K562 (cell line): ENCODE data around the gene OSGIN1. TPM values are rescaled to one million over a fixed set of nuclear protein-coding genes. Genes with fewer than 3 reads are reported as not detected.

Experiments used
- ATAC-seq: fragments of 200-7000 bp; cut with Tn5 transposase; 3 replicates; pipeline ENCODE4 v1.9.1; 2020; ENCODE audit warnings: moderate library complexity
- BruUV-seq: library from RNA; stranded (reverse); fragments of 400-500 nt; replicated peaks from 2 replicates; lab custom pipeline; 2021; lab: Mats Ljungman, UMichigan
- CTCF ChIA-PET: fragments of 300-600 bp; formaldehyde crosslinking; extraction: SDS; loops from one replicate; lab custom pipeline; 2021; ENCODE audit warnings: low intra/inter-chr PET ratio; lab: Yijun Ruan, JAX
- POLR2A ChIA-PET: fragments of 300-600, 350-650 bp; sonication (Branson Sonifier 250); formaldehyde crosslinking; extraction: SDS; loops from one replicate; lab custom pipeline; 2021; ENCODE audit warnings: antibody characterized with exemption, inconsistent platforms; lab: Yijun Ruan, JAX
- DNase-seq, 4 experiments: peaks; one replicate each; pipeline versions ENCODE4 v3.0.0 to v3.0.0-alpha.2; 2011 to 2018; ENCODE audit warnings: low spot score in 3 of 4, mixed read lengths in 3 of 4; ENCODE audit errors: extremely low read depth in 1 of 4
- FAIRE-seq: peaks from 2 replicates; lab custom pipeline; 2011; peaks lifted over from hg19 to GRCh38; lab: Jason Lieb, UNC
- H2AFZ ChIP-seq: 2 replicates; pipeline ENCODE4 v1.6.0; 2011; ENCODE audit warnings: low read depth, low read length, control low read depth, inconsistent platforms
- H3K27ac ChIP-seq: fragments of 200-600 bp; 3 replicates; pipeline ENCODE4 v1.8.0; 2011; ENCODE audit warnings: low read depth, mild to moderate bottlenecking, control low read depth, inconsistent platforms, low read length, moderate library complexity, mixed read lengths; ENCODE audit errors: extremely low read depth
- H3K27me3 ChIP-seq, 2 experiments: fragments of 300-600 bp in 1 of 2; 2 replicates in 1 of 2; 3 replicates in 1 of 2; pipeline versions ENCODE4 v1.6.0 to v1.8.0; 2011; ENCODE audit warnings: inconsistent platforms in 2 of 2, low read length in 2 of 2, mild to moderate bottlenecking in 1 of 2, mixed read lengths in 1 of 2, moderate library complexity in 1 of 2; ENCODE audit not compliant: control insufficient read depth in 2 of 2, insufficient read depth in 2 of 2
- H3K36me3 ChIP-seq: fragments of 300-600 bp; 3 replicates; pipeline ENCODE4 v1.8.0; 2011; ENCODE audit warnings: mild to moderate bottlenecking, low read length, inconsistent platforms; ENCODE audit not compliant: control insufficient read depth, insufficient read depth
- H3K4me1 ChIP-seq, 2 experiments: fragments of 200-600 bp in 1 of 2; replicated peaks in 1 of 2; 2 replicates in 1 of 2; 3 replicates in 1 of 2; pipeline versions ENCODE4 v1.5.1 to v1.8.0; 2011; ENCODE audit warnings: inconsistent platforms in 2 of 2, low read length in 2 of 2, mild to moderate bottlenecking in 1 of 2, mixed read lengths in 1 of 2, moderate library complexity in 1 of 2; ENCODE audit not compliant: control insufficient read depth in 2 of 2, insufficient read depth in 2 of 2
- H3K4me2 ChIP-seq: 2 replicates; pipeline ENCODE4 v1.6.1; 2011; ENCODE audit warnings: low read length, control low read depth, inconsistent platforms, mixed read lengths; ENCODE audit not compliant: insufficient read depth
- H3K4me3 ChIP-seq: fragments of 200-600 bp; sonication (generic), shearing (Covaris generic); 2 replicates; pipeline ENCODE4 v1.5.1; 2016; ENCODE audit warnings: control low read depth, inconsistent platforms
- H3K79me2 ChIP-seq: fragments of 200-600 bp; 3 replicates; pipeline ENCODE4 v1.8.0; 2011; ENCODE audit warnings: low read length, inconsistent platforms; ENCODE audit not compliant: control insufficient read depth, insufficient read depth
- H3K9ac ChIP-seq, 2 experiments: 2 replicates each; pipeline versions ENCODE4 v1.6.0 to v1.6.1; 2011; ENCODE audit warnings: low read depth in 2 of 2, low read length in 2 of 2, control low read depth in 1 of 2, inconsistent platforms in 1 of 2, mild to moderate bottlenecking in 1 of 2, mixed read lengths in 1 of 2; ENCODE audit not compliant: insufficient read depth in 1 of 2
- H3K9me1 ChIP-seq: one replicate; pipeline ENCODE4 v1.6.0; 2011; ENCODE audit warnings: inconsistent platforms, mild to moderate bottlenecking, low read length, moderate library complexity; ENCODE audit not compliant: control insufficient read depth, insufficient read depth
- H3K9me3 ChIP-seq: replicated peaks from 2 replicates; pipeline ENCODE4 v1.5.1; 2011; ENCODE audit warnings: low read depth, low read length, inconsistent platforms; ENCODE audit not compliant: control insufficient read depth, insufficient read depth
- H4K20me1 ChIP-seq: replicated peaks from 2 replicates; pipeline ENCODE4 v1.6.1; 2011; ENCODE audit warnings: low read length, inconsistent platforms, mixed read lengths; ENCODE audit not compliant: control insufficient read depth, insufficient read depth
- C11orf30 ChIP-seq: fragments of 450-650 bp; IDR thresholded peaks from 2 replicates; pipeline ENCODE4 v1.6.1; 2016; ENCODE audit warnings: low read depth, mild to moderate bottlenecking
- GTF2F1 ChIP-seq: IDR thresholded peaks from 2 replicates; pipeline ENCODE4 v1.6.1; 2011; ENCODE audit warnings: low read depth, low read length, improper control_type of control experiment
- MTA3 ChIP-seq: fragments of 450-650 bp; formaldehyde crosslinking; IDR thresholded peaks from 2 replicates; pipeline ENCODE4 v1.6.1; 2017; ENCODE audit warnings: mild to moderate bottlenecking, borderline replicate concordance
- POLR2G ChIP-seq: fragments of 200-400 bp; formaldehyde crosslinking; IDR thresholded peaks from 2 replicates; pipeline ENCODE4 v1.6.1; 2017; ENCODE audit warnings: low read depth, mild to moderate bottlenecking, antibody characterized with exemption, low read length, moderate library complexity
- ZBTB1 ChIP-seq: sonication (generic); formaldehyde crosslinking; IDR thresholded peaks from 2 replicates; pipeline ENCODE4 v1.8.1; 2023; ENCODE audit warnings: missing genetic modification reagents, low read depth, mild to moderate bottlenecking, borderline replicate concordance
- WGBS: fragments of 100-300 bp; shearing (Covaris generic); methylation state at CpG from one replicate; pipeline ENCODE4 v1.1.6; 2016; ENCODE audit warnings: low coverage, mixed read lengths; ENCODE audit not compliant: insufficient coverage; ENCODE audit errors: missing lambda C conversion rate; 5-methylcytosine and 5-hydroxymethylcytosine counted together
- in situ Hi-C: fragments of 300-500 bp; cut with MboI; formaldehyde crosslinking; loops from 4 replicates; pipeline ENCODE4 v1.15.0; 2018; ENCODE audit warnings: inconsistent platforms, mixed read lengths
- intact Hi-C: fragments of 100-400 bp; cut with micrococcal nuclease; formaldehyde crosslinking; loops from 2 replicates; pipeline ENCODE4 v1.14.2; 2022
- polyA plus RNA-seq, 8 experiments: library from polyadenylated mRNA; depleted of rRNA in 4 of 8; stranded (reverse) in 5 of 8; unstranded in 3 of 8; fragments of >200 nt; fragmentation: Nextera tagmentation in 2 of 8; fragmentation: Illumina TruSeq in 1 of 8; extraction: Ambion mirVana in 2 of 8; extraction: Trizol in 1 of 8; gene quantifications; 2 replicates each; pipeline versions ENCODE4 v1.2.1 to v1.2.3, GENCODE V29; 2011 to 2014; ENCODE audit warnings: inconsistent platforms in 1 of 8, missing spikeins in 1 of 8
- total RNA-seq, 7 experiments: library from RNA; depleted of rRNA in 6 of 7; stranded (reverse); fragments of >200 nt in 6 of 7; fragmentation: Illumina TruSeq in 2 of 7; extraction: Trizol in 2 of 7; gene quantifications; 2 replicates each; pipeline versions ENCODE4 v1.2.1 to v1.2.3, GENCODE V29; 2011 to 2021; ENCODE audit warnings: low replicate concordance in 1 of 7
- TF ChIP-seq, protein P1 (sequence below): fragments of 250-450 bp; sonication (Bioruptor Pico); IDR thresholded peaks from 2 replicates; pipeline ENCODE4 v1.5.1; 2021; ENCODE audit warnings: mild to moderate bottlenecking
- TF ChIP-seq, protein P2 (sequence below), 2 experiments: fragments of 450-650 bp in 1 of 2; sonication (generic) in 1 of 2; formaldehyde crosslinking in 1 of 2; IDR thresholded peaks; 2 replicates each; pipeline versions ENCODE4 v1.7.1 to v1.9.0; 2016 to 2022; ENCODE audit warnings: inconsistent platforms in 1 of 2, mild to moderate bottlenecking in 1 of 2, missing genetic modification reagents in 1 of 2

Gene OSGIN1
- total and polyA plus RNA-seq, 9 of the 15 experiments (the other 6 are each of a cell fraction or from before 2014, with no cell fraction given) = 0.03 to 3.6 (median 1.6) TPM

GRCh38 chr16:83917152-83918120 lies 35.6 kb upstream of the OSGIN1 start:
- Histone ChIP-seq H3K4me1 (peaks cover 0 to 10% of the 10 kb centered on the region in 2 experiments; a peak in 1 of 5 replicates), H3K9ac (no peak overlapping the region), H2AFZ (no peak overlapping the region), H3K9me3 (no peaks in the 10 kb centered on the region; the same call in 1 of the 2 replicates), H3K4me3 (no peak overlapping the region), H3K79me2 (no peaks in the 10 kb centered on the region), H4K20me1 (peaks cover 9% of the 10 kb centered on the region; the same call in 1 of the 2 replicates), H3K36me3 (no peaks in the 10 kb centered on the region), H3K27ac (no peak overlapping the region; the same call in 2 of the 3 replicates), H3K4me2 (no peak overlapping the region), H3K27me3 (peaks cover 1 to 34% of the 10 kb centered on the region in 2 experiments; a peak in 4 of 5 replicates), H3K9me1 (no peaks in the 10 kb centered on the region)
- no peak for FAIRE-seq
- no peak for DNase-seq
- BruUV-seq = no TSS peak
- no peak for ATAC-seq
- ChIA-PET POLR2A (no interaction called here), CTCF (no interaction called here)
- WGBS = 52% methylated on average over 51 of the region's 51 CpGs
- in situ Hi-C loops = no loop called here
- intact Hi-C loops = no loop called here
- TF ChIP-seq, protein P1, sequence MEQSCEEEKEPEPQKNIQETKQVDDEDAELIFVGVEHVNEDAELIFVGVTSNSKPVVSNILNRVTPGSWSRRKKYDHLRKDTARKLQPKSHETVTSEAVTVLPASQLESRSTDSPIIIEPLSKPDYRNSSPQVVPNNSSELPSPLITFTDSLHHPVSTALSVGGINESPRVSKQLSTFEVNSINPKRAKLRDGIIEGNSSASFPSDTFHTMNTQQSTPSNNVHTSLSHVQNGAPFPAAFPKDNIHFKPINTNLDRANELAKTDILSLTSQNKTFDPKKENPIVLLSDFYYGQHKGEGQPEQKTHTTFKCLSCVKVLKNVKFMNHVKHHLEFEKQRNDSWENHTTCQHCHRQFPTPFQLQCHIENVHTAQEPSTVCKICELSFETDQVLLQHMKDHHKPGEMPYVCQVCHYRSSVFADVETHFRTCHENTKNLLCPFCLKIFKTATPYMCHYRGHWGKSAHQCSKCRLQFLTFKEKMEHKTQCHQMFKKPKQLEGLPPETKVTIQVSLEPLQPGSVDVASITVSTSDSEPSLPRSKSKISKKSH (CRISPR knock-in tag) = no peak
- TF ChIP-seq GTF2F1 (no peak), POLR2G (no peak), MTA3 (no peak), C11orf30 (no peak), ZBTB1 (CRISPR knock-in tag) (no peak)
- TF ChIP-seq, protein P2, sequence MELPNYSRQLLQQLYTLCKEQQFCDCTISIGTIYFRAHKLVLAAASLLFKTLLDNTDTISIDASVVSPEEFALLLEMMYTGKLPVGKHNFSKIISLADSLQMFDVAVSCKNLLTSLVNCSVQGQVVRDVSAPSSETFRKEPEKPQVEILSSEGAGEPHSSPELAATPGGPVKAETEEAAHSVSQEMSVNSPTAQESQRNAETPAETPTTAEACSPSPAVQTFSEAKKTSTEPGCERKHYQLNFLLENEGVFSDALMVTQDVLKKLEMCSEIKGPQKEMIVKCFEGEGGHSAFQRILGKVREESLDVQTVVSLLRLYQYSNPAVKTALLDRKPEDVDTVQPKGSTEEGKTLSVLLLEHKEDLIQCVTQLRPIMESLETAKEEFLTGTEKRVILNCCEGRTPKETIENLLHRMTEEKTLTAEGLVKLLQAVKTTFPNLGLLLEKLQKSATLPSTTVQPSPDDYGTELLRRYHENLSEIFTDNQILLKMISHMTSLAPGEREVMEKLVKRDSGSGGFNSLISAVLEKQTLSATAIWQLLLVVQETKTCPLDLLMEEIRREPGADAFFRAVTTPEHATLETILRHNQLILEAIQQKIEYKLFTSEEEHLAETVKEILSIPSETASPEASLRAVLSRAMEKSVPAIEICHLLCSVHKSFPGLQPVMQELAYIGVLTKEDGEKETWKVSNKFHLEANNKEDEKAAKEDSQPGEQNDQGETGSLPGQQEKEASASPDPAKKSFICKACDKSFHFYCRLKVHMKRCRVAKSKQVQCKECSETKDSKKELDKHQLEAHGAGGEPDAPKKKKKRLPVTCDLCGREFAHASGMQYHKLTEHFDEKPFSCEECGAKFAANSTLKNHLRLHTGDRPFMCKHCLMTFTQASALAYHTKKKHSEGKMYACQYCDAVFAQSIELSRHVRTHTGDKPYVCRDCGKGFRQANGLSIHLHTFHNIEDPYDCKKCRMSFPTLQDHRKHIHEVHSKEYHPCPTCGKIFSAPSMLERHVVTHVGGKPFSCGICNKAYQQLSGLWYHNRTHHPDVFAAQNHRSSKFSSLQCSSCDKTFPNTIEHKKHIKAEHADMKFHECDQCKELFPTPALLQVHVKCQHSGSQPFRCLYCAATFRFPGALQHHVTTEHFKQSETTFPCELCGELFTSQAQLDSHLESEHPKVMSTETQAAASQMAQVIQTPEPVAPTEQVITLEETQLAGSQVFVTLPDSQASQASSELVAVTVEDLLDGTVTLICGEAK (IDR thresholded peaks at IDR 0.05) = no peak
- TF ChIP-seq, protein P2 (CRISPR knock-in tag; IDR thresholded peaks at IDR 0.05) = no peak
